Mesenteric fat pad (tissue), 1 donor: ENCODE measurements around the gene SPDYE3. TPM values are rescaled to one million over a fixed set of nuclear protein-coding genes. Genes with fewer than 3 reads are reported as not detected.
A peak's percentile ranks its signal among the peaks of the same experiment; 100 is the strongest.

Source experiments
- DNase-seq: peaks from one replicate; pipeline ENCODE4 v3.0.0-alpha.2; 2020; ENCODE audit warnings: low spot score
- total RNA-seq: library from RNA; stranded (reverse); fragmentation: NEBNext Ultra II Directional; extraction: Animal tissue kit (Norgen Biotek cat#: 25700); gene quantifications from one replicate; pipeline ENCODE4 v1.2.1, GENCODE V29; 2021
- donor health status: DM: yes; HTN: yes; CAD: no.

Gene SPDYE3
- total RNA-seq, 1 donor from 2014 or later: not detected

DNA sequence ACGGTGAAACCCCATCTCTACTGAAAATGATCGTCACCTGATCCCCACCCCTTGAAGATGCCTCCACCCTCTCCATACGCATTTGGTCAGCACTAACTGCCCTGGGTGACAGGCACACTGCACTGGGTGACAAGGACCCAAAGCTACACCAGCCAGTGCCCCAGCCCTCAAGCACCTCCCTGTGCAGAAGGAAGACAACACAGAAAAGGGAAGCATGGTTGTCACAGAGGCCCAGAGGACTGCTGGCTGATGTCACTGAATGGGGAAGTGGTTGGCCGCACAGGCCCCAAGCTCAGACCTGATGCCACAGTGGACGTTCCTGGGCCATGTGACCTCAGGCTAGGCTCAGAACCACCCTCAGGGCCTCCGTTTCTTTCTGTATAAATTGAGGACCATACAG is 61.6 kb downstream of the SPDYE3 start:
- DNase-seq: peak; percentile 84

DNA sequence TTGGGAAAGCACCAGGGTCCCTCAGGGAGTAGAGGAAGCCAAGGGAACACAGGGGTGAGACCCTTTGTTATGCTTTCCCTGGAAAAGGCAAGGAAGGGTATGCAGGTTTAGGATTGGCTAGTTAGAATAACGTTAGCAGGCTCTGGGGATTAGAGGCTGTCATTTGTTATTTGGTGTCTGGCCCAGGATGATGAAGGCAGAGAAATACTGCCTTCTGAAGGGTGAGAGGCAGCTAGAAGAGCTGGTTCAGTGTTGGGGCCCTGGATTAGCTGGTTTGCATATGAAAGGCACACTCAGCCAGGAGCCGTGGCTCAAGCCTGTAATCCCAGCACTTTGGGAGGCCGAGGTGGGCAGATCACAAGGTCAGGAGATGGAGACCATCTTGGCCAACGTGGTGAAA is 62.8 kb downstream of the SPDYE3 start:
- DNase-seq: no peak

DNA sequence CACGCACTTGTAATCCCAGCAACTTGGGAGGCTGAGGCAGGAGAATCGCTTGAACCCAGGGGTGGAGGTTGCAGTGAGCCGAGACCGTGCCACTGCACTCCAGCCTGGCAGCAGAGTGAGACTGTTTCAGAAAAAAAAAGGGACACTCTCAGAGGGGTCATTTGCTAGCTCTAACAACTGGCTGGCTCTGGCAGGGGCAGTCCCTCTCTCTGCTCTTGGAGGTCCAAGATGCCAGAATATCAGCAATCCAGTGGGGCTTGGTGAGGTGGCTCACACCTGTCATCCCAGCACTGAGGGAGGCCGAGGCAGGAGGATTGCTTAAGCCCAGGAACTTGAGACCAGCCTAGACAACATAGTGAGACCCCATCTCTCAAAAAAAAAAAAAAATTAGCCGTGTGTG is 63.2 kb downstream of the SPDYE3 start:
- DNase-seq: peak; percentile 53

DNA sequence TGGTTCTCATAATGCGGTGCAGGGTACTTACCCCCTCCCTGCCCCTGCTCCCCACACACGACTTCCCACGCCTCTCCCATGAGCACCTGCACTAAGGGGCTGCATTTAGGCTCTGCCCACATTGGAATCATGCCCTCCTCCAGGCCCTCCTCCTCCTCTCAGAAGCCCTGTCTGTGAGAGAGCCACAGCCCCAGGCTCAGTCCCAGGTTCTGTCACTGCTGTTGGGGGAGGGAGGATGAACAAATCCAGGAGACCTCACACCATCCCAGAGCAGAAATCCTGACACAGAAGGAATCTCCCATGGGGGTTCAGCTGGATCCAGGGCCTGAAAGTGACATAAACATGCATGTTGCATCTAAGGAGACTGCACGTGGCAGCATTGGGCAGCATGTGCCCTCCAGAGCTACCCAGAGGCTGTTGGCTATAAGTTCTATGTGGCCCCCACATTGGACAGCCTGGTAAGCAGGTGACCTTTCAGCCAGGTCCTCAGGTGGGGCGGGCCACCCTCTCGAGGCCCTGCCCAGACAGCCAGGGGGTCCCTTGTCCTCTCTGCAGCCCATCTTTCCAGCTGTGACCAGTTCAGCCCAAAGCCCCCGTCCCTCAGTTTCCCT is 64.2 kb downstream of the SPDYE3 start:
- peak; percentile 73 for DNase-seq

Other genes with a start within 250 kb of the SPDYE3 start
- 16.8 TPM for gene ZNF3, start 226.0 kb upstream of the SPDYE3 start, total RNA-seq
- gene COPS6, start 218.7 kb upstream of the SPDYE3 start, total RNA-seq: 85.2 TPM
- 22.7 TPM for gene MCM7, start 206.3 kb upstream of the SPDYE3 start, total RNA-seq
- 7.5 TPM for gene AP4M1, start 206.1 kb upstream of the SPDYE3 start, total RNA-seq
- 27.7 TPM for gene TAF6, start 188.3 kb upstream of the SPDYE3 start, total RNA-seq
- 9.2 TPM for gene CNPY4, start 188.1 kb upstream of the SPDYE3 start, total RNA-seq
- gene MBLAC1, start 180.7 kb upstream of the SPDYE3 start, total RNA-seq: 1.7 TPM
- 112 TPM for gene LAMTOR4, start 158.8 kb upstream of the SPDYE3 start, total RNA-seq
- 22.5 TPM for gene TRAPPC14, start 149.0 kb upstream of the SPDYE3 start, total RNA-seq
- 1.7 TPM for gene GAL3ST4, start 139.1 kb upstream of the SPDYE3 start, total RNA-seq
- gene GPC2, start 130.3 kb upstream of the SPDYE3 start, total RNA-seq: 1.2 TPM
- 0.45 TPM for gene STAG3, start 129.8 kb upstream of the SPDYE3 start, total RNA-seq
- not detected for gene PVRIG, start 87.8 kb upstream of the SPDYE3 start, total RNA-seq
- gene PILRB, start 50.4 kb downstream of the SPDYE3 start, total RNA-seq: 32.1 TPM
- gene PILRA, start 65.8 kb downstream of the SPDYE3 start, total RNA-seq: 14.5 TPM
- gene ZCWPW1, start 121.0 kb downstream of the SPDYE3 start, total RNA-seq: 3.2 TPM
- 25.9 TPM for gene MEPCE, start 122.1 kb downstream of the SPDYE3 start, total RNA-seq
- gene PPP1R35, start 128.8 kb downstream of the SPDYE3 start, total RNA-seq: 24.8 TPM
- gene SPACDR, start 156.6 kb downstream of the SPDYE3 start, total RNA-seq: 0.96 TPM
- 42.4 TPM for gene TSC22D4, start 171.5 kb downstream of the SPDYE3 start, total RNA-seq
- gene NYAP1, start 176.2 kb downstream of the SPDYE3 start, total RNA-seq: 1.2 TPM
- 14.1 TPM for gene AGFG2, start 231.5 kb downstream of the SPDYE3 start, total RNA-seq